Activated naive CD8-positive, alpha-beta T cell (primary cell): Measurements from ENCODE around the gene CDH22.

Experiments
- H3K27ac Mint-ChIP-seq: one replicate; pipeline ENCODE4 v1.8.0; 2021; ENCODE audit warnings: mixed read lengths
- H3K27me3 Mint-ChIP-seq: one replicate; pipeline ENCODE4 v1.8.0; 2021; ENCODE audit warnings: mixed read lengths
- H3K36me3 Mint-ChIP-seq: one replicate; pipeline ENCODE4 v1.8.0; 2021; ENCODE audit warnings: mixed read lengths
- H3K4me1 Mint-ChIP-seq: one replicate; pipeline ENCODE4 v1.8.0; 2021; ENCODE audit warnings: low read depth, mixed read lengths
- H3K4me3 Mint-ChIP-seq: one replicate; pipeline ENCODE4 v1.8.0; 2021; ENCODE audit warnings: mild to moderate bottlenecking, mixed read lengths
- H3K9me3 Mint-ChIP-seq: one replicate; pipeline ENCODE4 v1.8.0; 2021; ENCODE audit warnings: low read depth, mixed read lengths

Gene CDH22

GRCh38 chr20:46282669-46283068 is 25.6 kb downstream of the CDH22 start:
- Mint-ChIP-seq H3K9me3 (no peaks in the 10 kb centered on the region), H3K36me3 (no peaks in the 10 kb centered on the region), H3K27ac (no peak overlapping the region), H3K4me3 (no peak overlapping the region), H3K27me3 (peaks cover 22% of the 10 kb centered on the region), H3K4me1 (no peaks in the 10 kb centered on the region)

- H3K4me1 Mint-ChIP-seq: no peaks in the 10 kb centered on the region
- H3K4me3 Mint-ChIP-seq: no peak overlapping the region
- H3K9me3 Mint-ChIP-seq: no peaks in the 10 kb centered on the region
- H3K27ac Mint-ChIP-seq: no peak overlapping the region
- H3K27me3 Mint-ChIP-seq: peaks cover 42% of the 10 kb centered on the region
- H3K36me3 Mint-ChIP-seq: no peaks in the 10 kb centered on the region
Observed at GRCh38 chr20:46279103-46279502, 29.2 kb downstream of the CDH22 start.

GRCh38 chr20:46277602-46278001 is 30.7 kb downstream of the CDH22 start:
- Mint-ChIP-seq H3K9me3 (no peaks in the 10 kb centered on the region), H3K4me3 (no peak overlapping the region), H3K27me3 (peaks cover 41% of the 10 kb centered on the region), H3K27ac (no peak overlapping the region), H3K36me3 (no peaks in the 10 kb centered on the region), H3K4me1 (no peaks in the 10 kb centered on the region)

GRCh38 chr20:46276531-46276930 is 31.8 kb downstream of the CDH22 start:
- Mint-ChIP-seq H3K27ac (no peak overlapping the region), H3K27me3 (peaks cover 44% of the 10 kb centered on the region), H3K4me3 (no peak overlapping the region), H3K36me3 (no peaks in the 10 kb centered on the region), H3K9me3 (peaks cover 8% of the 10 kb centered on the region), H3K4me1 (no peaks in the 10 kb centered on the region)

GRCh38 chr20:46275091-46275490 is 33.2 kb downstream of the CDH22 start:
- Mint-ChIP-seq H3K36me3 (no peaks in the 10 kb centered on the region), H3K27ac (no peak overlapping the region), H3K4me3 (no peak overlapping the region), H3K27me3 (peaks cover 43% of the 10 kb centered on the region), H3K4me1 (no peaks in the 10 kb centered on the region), H3K9me3 (peaks cover 8% of the 10 kb centered on the region)

GRCh38 chr20:46273717-46274116 is 34.6 kb downstream of the CDH22 start:
- no peak overlapping the region for H3K4me3 Mint-ChIP-seq
- H3K4me1 Mint-ChIP-seq: no peaks in the 10 kb centered on the region
- H3K36me3 Mint-ChIP-seq: no peaks in the 10 kb centered on the region
- peaks cover 8% of the 10 kb centered on the region for H3K9me3 Mint-ChIP-seq
- no peak overlapping the region for H3K27ac Mint-ChIP-seq
- H3K27me3 Mint-ChIP-seq: peaks cover 46% of the 10 kb centered on the region

- no peaks in the 10 kb centered on the region for H3K4me1 Mint-ChIP-seq
- H3K36me3 Mint-ChIP-seq: no peaks in the 10 kb centered on the region
- peaks cover 8% of the 10 kb centered on the region for H3K9me3 Mint-ChIP-seq
- H3K27ac Mint-ChIP-seq: no peak overlapping the region
- H3K4me3 Mint-ChIP-seq: no peak overlapping the region
- H3K27me3 Mint-ChIP-seq: peaks cover 45% of the 10 kb centered on the region
Observed at GRCh38 chr20:46272389-46273047, 35.8 kb downstream of the CDH22 start.

GRCh38 chr20:46270977-46271744 is 37.1 kb downstream of the CDH22 start:
- Mint-ChIP-seq H3K27ac (no peak overlapping the region), H3K27me3 (peaks cover 37% of the 10 kb centered on the region), H3K36me3 (no peaks in the 10 kb centered on the region), H3K4me1 (no peaks in the 10 kb centered on the region), H3K9me3 (peaks cover 8% of the 10 kb centered on the region), H3K4me3 (no peak overlapping the region)

- Mint-ChIP-seq H3K4me3 (no peak overlapping the region), H3K9me3 (peaks cover 8% of the 10 kb centered on the region), H3K36me3 (no peaks in the 10 kb centered on the region), H3K27me3 (peaks cover 32% of the 10 kb centered on the region), H3K4me1 (no peaks in the 10 kb centered on the region), H3K27ac (no peak overlapping the region)
Observed at GRCh38 chr20:46269372-46269771, 38.9 kb downstream of the CDH22 start.

GRCh38 chr20:46268662-46269061 is 39.6 kb downstream of the CDH22 start:
- no peak overlapping the region for H3K27ac Mint-ChIP-seq
- H3K4me3 Mint-ChIP-seq: no peak overlapping the region
- peaks cover 8% of the 10 kb centered on the region for H3K9me3 Mint-ChIP-seq
- no peaks in the 10 kb centered on the region for H3K4me1 Mint-ChIP-seq
- peaks cover 30% of the 10 kb centered on the region for H3K27me3 Mint-ChIP-seq
- no peaks in the 10 kb centered on the region for H3K36me3 Mint-ChIP-seq

GRCh38 chr20:46268131-46268614 is 40.1 kb downstream of the CDH22 start:
- Mint-ChIP-seq H3K27ac (no peak overlapping the region), H3K4me3 (no peak overlapping the region), H3K4me1 (no peaks in the 10 kb centered on the region), H3K36me3 (no peaks in the 10 kb centered on the region), H3K27me3 (peaks cover 26% of the 10 kb centered on the region), H3K9me3 (peaks cover 8% of the 10 kb centered on the region)

GRCh38 chr20:46267108-46268105 is 40.9 kb downstream of the CDH22 start:
- Mint-ChIP-seq H3K27me3 (peaks cover 28% of the 10 kb centered on the region), H3K9me3 (peaks cover 7% of the 10 kb centered on the region), H3K4me1 (no peaks in the 10 kb centered on the region), H3K27ac (no peak overlapping the region), H3K4me3 (no peak overlapping the region), H3K36me3 (no peaks in the 10 kb centered on the region)

GRCh38 chr20:46265539-46265938 is 42.8 kb downstream of the CDH22 start:
- H3K36me3 Mint-ChIP-seq: no peaks in the 10 kb centered on the region
- no peak overlapping the region for H3K27ac Mint-ChIP-seq
- H3K4me3 Mint-ChIP-seq: no peak overlapping the region
- no peaks in the 10 kb centered on the region for H3K9me3 Mint-ChIP-seq
- H3K27me3 Mint-ChIP-seq: peaks cover 18% of the 10 kb centered on the region
- H3K4me1 Mint-ChIP-seq: no peaks in the 10 kb centered on the region

GRCh38 chr20:46264391-46265266 is 43.7 kb downstream of the CDH22 start:
- no peaks in the 10 kb centered on the region for H3K36me3 Mint-ChIP-seq
- H3K27me3 Mint-ChIP-seq: peaks cover 14% of the 10 kb centered on the region
- H3K27ac Mint-ChIP-seq: no peak overlapping the region
- no peaks in the 10 kb centered on the region for H3K9me3 Mint-ChIP-seq
- H3K4me1 Mint-ChIP-seq: no peaks in the 10 kb centered on the region
- H3K4me3 Mint-ChIP-seq: no peak overlapping the region
